SK-N-SH treated with all-trans-retinoic acid at 6 μM for 48 hours (cell line): ENCODE measurements around the gene MRPS18A.

ENCODE experiments used
- ARNTL ChIP-seq: fragments of 450-650 bp; formaldehyde crosslinking; IDR thresholded peaks from 2 replicates; pipeline ENCODE4 v1.5.0; 2020; ENCODE audit warnings: low read depth, mild to moderate bottlenecking, moderate library complexity, borderline replicate concordance
- CREB5 ChIP-seq: fragments of 250-450 bp; sonication (Bioruptor Pico); IDR thresholded peaks from 2 replicates; pipeline ENCODE4 v1.5.1; 2020; ENCODE audit warnings: low read depth, mild to moderate bottlenecking, moderate library complexity
- CSDC2 ChIP-seq: fragments of 250-450 bp; sonication (Bioruptor Pico); IDR thresholded peaks from 2 replicates; pipeline ENCODE4 v1.5.0; 2020; ENCODE audit warnings: mild to moderate bottlenecking, moderate library complexity
- GLIS3 ChIP-seq: fragments of 250-450 bp; sonication (Bioruptor Pico); IDR thresholded peaks from 2 replicates; pipeline ENCODE4 v1.5.0; 2020; ENCODE audit warnings: mild to moderate bottlenecking, moderate library complexity
- ISL1 ChIP-seq: fragments of 250-450 bp; sonication (Bioruptor Pico); IDR thresholded peaks from 2 replicates; pipeline ENCODE4 v2.1.2; 2022; ENCODE audit warnings: mild to moderate bottlenecking, moderate library complexity
- RARB ChIP-seq: fragments of 250-450 bp; sonication (Bioruptor Pico); IDR thresholded peaks from 2 replicates; pipeline ENCODE4 v1.8.0; 2021; ENCODE audit warnings: mild to moderate bottlenecking, moderate library complexity
- TOX ChIP-seq: fragments of 250-450 bp; sonication (Bioruptor Pico); IDR thresholded peaks from 2 replicates; pipeline ENCODE4 v1.8.0; 2021; ENCODE audit warnings: mild to moderate bottlenecking, moderate library complexity, borderline replicate concordance
- ZFP3 ChIP-seq: fragments of 250-450 bp; sonication (Bioruptor Pico); IDR thresholded peaks from 2 replicates; pipeline ENCODE4 v1.5.0; 2020; ENCODE audit warnings: mild to moderate bottlenecking, moderate library complexity
- ZFP30 ChIP-seq: fragments of 450-650 bp; formaldehyde crosslinking; IDR thresholded peaks from 2 replicates; pipeline ENCODE4 v1.5.0; 2022; ENCODE audit warnings: mild to moderate bottlenecking, moderate library complexity
- ZNF565 ChIP-seq: fragments of 450-650 bp; formaldehyde crosslinking; conservative IDR thresholded peaks from 2 replicates; pipeline ENCODE4 v1.5.0; 2020; ENCODE audit warnings: low read depth, mild to moderate bottlenecking, moderate library complexity
- ZNF8 ChIP-seq: fragments of 450-650 bp; formaldehyde crosslinking; IDR thresholded peaks from 2 replicates; pipeline ENCODE4 v1.5.0; 2020; ENCODE audit warnings: mild to moderate bottlenecking, moderate library complexity
- TF ChIP-seq, protein P1 (sequence below): fragments of 250-450 bp; sonication (Bioruptor Pico); IDR thresholded peaks from 2 replicates; pipeline ENCODE4 v1.8.0; 2021; ENCODE audit warnings: low read depth, mild to moderate bottlenecking, moderate library complexity, borderline replicate concordance

DNA sequence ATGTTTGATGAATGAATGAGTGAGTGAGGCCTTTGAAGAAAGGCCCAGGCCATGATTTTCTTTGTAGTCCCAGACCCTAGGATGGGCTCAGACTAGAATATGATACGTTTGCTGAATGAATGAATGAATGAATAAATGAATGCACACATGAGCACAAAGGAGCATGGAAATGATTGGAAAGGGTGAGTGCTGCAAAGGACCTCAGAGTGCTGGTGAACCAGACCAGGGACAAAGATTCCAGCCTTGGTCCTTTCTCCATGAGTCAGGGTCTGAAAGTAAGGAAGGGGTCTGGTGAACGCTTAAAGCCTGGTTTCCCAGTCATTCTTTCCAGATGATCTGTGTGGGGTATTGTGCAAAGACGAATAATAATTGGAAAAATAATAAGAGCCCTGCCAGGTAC is 40.0 kb upstream of the MRPS18A start:
- TF ChIP-seq ZNF565 (CRISPR knock-in tag) (no peak), RARB (CRISPR knock-in tag) (no peak), ARNTL (CRISPR knock-in tag) (no peak), CSDC2 (CRISPR knock-in tag) (no peak), CREB5 (no peak), ISL1 (CRISPR knock-in tag) (no peak), GLIS3 (no peak), ZFP3 (CRISPR knock-in tag) (no peak), ZFP30 (CRISPR knock-in tag) (no peak), ZNF8 (no peak), TOX (CRISPR knock-in tag) (no peak)
- TF ChIP-seq, protein P1, sequence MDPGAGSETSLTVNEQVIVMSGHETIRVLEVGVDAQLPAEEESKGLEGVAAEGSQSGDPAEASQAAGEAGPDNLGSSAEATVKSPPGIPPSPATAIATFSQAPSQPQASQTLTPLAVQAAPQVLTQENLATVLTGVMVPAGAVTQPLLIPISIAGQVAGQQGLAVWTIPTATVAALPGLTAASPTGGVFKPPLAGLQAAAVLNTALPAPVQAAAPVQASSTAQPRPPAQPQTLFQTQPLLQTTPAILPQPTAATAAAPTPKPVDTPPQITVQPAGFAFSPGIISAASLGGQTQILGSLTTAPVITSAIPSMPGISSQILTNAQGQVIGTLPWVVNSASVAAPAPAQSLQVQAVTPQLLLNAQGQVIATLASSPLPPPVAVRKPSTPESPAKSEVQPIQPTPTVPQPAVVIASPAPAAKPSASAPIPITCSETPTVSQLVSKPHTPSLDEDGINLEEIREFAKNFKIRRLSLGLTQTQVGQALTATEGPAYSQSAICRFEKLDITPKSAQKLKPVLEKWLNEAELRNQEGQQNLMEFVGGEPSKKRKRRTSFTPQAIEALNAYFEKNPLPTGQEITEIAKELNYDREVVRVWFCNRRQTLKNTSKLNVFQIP, result no peak
